B cell (primary cell): Measurements from ENCODE around the gene PRTG. TPM values are rescaled to one million over a fixed set of nuclear protein-coding genes. Genes with fewer than 3 reads are reported as not detected.

Experiments used
- ATAC-seq: fragments of 200-7000 bp; cut with Tn5 transposase; one replicate; pipeline ENCODE4 v1.10.0; 2021; ENCODE audit warnings: low read depth, mild to moderate bottlenecking, moderate number of reproducible peaks, moderate library complexity
- CTCF ChIA-PET: fragments of 350-600 bp; sonication (Branson Sonifier 250); formaldehyde crosslinking; loops from one replicate; lab custom pipeline; 2021; ENCODE audit warnings: antibody characterized with exemption, inconsistent platforms; lab: Charles Lee
- POLR2A ChIA-PET: fragments of 350-600 bp; sonication (Branson Sonifier 250); formaldehyde crosslinking; loops from one replicate; lab custom pipeline; 2021; ENCODE audit warnings: antibody characterized with exemption; lab: Charles Lee
- DNase-seq: peaks from one replicate; pipeline ENCODE4 v3.0.0; 2013
- H2AFZ ChIP-seq: 2 replicates; pipeline ENCODE4 v1.6.1; 2012; ENCODE audit warnings: mild to moderate bottlenecking, low read depth, low read length; ENCODE audit not compliant: insufficient read depth, poor library complexity, severe bottlenecking
- H3K27ac ChIP-seq, 2 donors: 1 replicate in 1 of 2; 2 replicates in 1 of 2; pipeline ENCODE4 v1.5.1; 2012 to 2013; ENCODE audit warnings: low read length in 2 of 2, mild to moderate bottlenecking in 2 of 2, moderate library complexity in 1 of 2
- H3K27me3 ChIP-seq, 4 experiments: fragments of 200-600 bp in 1 of 4; sonication (generic) in 1 of 4; replicated peaks in 1 of 4; 1 replicate in 2 of 4; 2 replicates in 2 of 4; pipeline versions ENCODE4 v1.6.1 to v1.7.0; 2013 to 2016; ENCODE audit warnings: low read length in 3 of 4, mild to moderate bottlenecking in 2 of 4, mixed read lengths in 1 of 4, moderate library complexity in 1 of 4; ENCODE audit not compliant: insufficient read depth in 4 of 4, control insufficient read depth in 3 of 4; ENCODE audit errors: control extremely low read depth in 1 of 4
- H3K36me3 ChIP-seq, 2 experiments: replicated peaks in 1 of 2; 1 replicate in 1 of 2; 2 replicates in 1 of 2; pipeline versions ENCODE4 v1.6.1 to v1.7.1; 2013; ENCODE audit warnings: low read length in 1 of 2; ENCODE audit not compliant: insufficient read depth in 2 of 2, control insufficient read depth in 1 of 2; ENCODE audit errors: control extremely low read depth in 1 of 2, extremely low read depth in 1 of 2
- H3K4me1 ChIP-seq, 2 donors: fragments of 200-600 bp in 1 of 2; sonication (generic) in 1 of 2; 1 replicate in 1 of 2; 2 replicates in 1 of 2; pipeline versions ENCODE4 v1.5.1 to v1.6.1; 2013 to 2017; ENCODE audit warnings: low read length in 2 of 2; ENCODE audit not compliant: control insufficient read depth in 2 of 2, insufficient read depth in 2 of 2
- H3K4me2 ChIP-seq: replicated peaks from 2 replicates; pipeline ENCODE3; 2012; ENCODE audit warnings: mild to moderate bottlenecking, low read depth, low read length; ENCODE audit not compliant: poor library complexity, severe bottlenecking
- H3K4me3 ChIP-seq, 5 experiments: fragments of 200-600 bp in 1 of 5; sonication (generic) in 1 of 5; 1 replicate in 3 of 5; 2 replicates in 2 of 5; pipeline versions ENCODE4 v1.5.1 to v1.7.0; 2011 to 2016; ENCODE audit warnings: low read length in 4 of 5, mild to moderate bottlenecking in 4 of 5, low read depth in 2 of 5, control low read depth in 1 of 5, moderate library complexity in 1 of 5; ENCODE audit not compliant: insufficient read depth in 1 of 5; ENCODE audit errors: control extremely low read depth in 1 of 5, extremely low read depth in 1 of 5
- H3K79me2 ChIP-seq: fragments of 200-600 bp; sonication (generic); one replicate; pipeline ENCODE4 v1.6.0; 2016; ENCODE audit warnings: low read length; ENCODE audit not compliant: control insufficient read depth, insufficient read depth
- H3K9ac ChIP-seq: fragments of 200-600 bp; sonication (generic); 2 replicates; pipeline ENCODE4 v1.6.1; 2017; ENCODE audit warnings: mild to moderate bottlenecking, low read length, moderate library complexity
- H3K9me3 ChIP-seq, 3 donors: one replicate each; pipeline versions ENCODE4 v1.6.1 to v1.7.1; 2013; ENCODE audit warnings: low read length in 2 of 3; ENCODE audit not compliant: control insufficient read depth in 2 of 3, insufficient read depth in 1 of 3; ENCODE audit errors: control extremely low read depth in 1 of 3
- H4K20me1 ChIP-seq: 2 replicates; pipeline ENCODE4 v1.6.0; 2012; ENCODE audit warnings: mild to moderate bottlenecking, low read length; ENCODE audit not compliant: insufficient read depth, control insufficient read depth, poor library complexity, severe bottlenecking
- H3K27ac Mint-ChIP-seq: one replicate; pipeline ENCODE4 v1.8.0; 2021; ENCODE audit warnings: mixed read lengths
- H3K27me3 Mint-ChIP-seq: one replicate; pipeline ENCODE4 v1.8.0; 2021; ENCODE audit warnings: mixed read lengths
- H3K4me1 Mint-ChIP-seq: one replicate; pipeline ENCODE4 v1.8.0; 2021; ENCODE audit warnings: mixed read lengths
- H3K4me3 Mint-ChIP-seq: one replicate; pipeline ENCODE4 v1.8.0; 2021; ENCODE audit warnings: mixed read lengths
- H3K9me3 Mint-ChIP-seq: one replicate; pipeline ENCODE4 v1.8.0; 2022; ENCODE audit warnings: mixed read lengths; ENCODE audit not compliant: insufficient read depth
- CTCF ChIP-seq: fragments of 200-600 bp; IDR thresholded peaks from one replicate; pipeline ENCODE4 v1.8.0; 2022; ENCODE audit warnings: antibody characterized with exemption, mild to moderate bottlenecking
- EZH2 ChIP-seq: IDR thresholded peaks from 2 replicates; pipeline ENCODE4 v1.6.1; 2012; ENCODE audit warnings: borderline replicate concordance, low read depth, mild to moderate bottlenecking, moderate library complexity, low read length; ENCODE audit not compliant: insufficient read depth, poor library complexity, severe bottlenecking
- WGBS: methylation state at CpG from one replicate; pipeline ENCODE4 v1.1.5; 2013; ENCODE audit warnings: missing lambda C conversion rate; ENCODE audit not compliant: insufficient coverage; 5-methylcytosine and 5-hydroxymethylcytosine counted together
- intact Hi-C: fragments of 100-400 bp; cut with micrococcal nuclease; formaldehyde crosslinking; loops from one replicate; pipeline ENCODE4 v1.10.0; 2022
- polyA plus RNA-seq: library from polyadenylated mRNA; depleted of rRNA; stranded (reverse); fragments of >200 nt; gene quantifications from 2 replicates; pipeline ENCODE4 v1.2.3, GENCODE V29; 2012
- total RNA-seq, 2 donors: library from RNA; stranded (reverse); fragments of 120-200 nt in 1 of 2; gene quantifications; 1 replicate in 1 of 2; 2 replicates in 1 of 2; pipeline versions ENCODE4 v1.2.3 to v1.2.4, GENCODE V29; 2013 to 2022

The PRTG gene
- total and polyA plus RNA-seq, 2 donors (not counting 1 experiment from before 2014, with no cell fraction given), result not detected

- H3K4me1 ChIP-seq, result no peaks in the 10 kb centered on the region
- H3K27me3 ChIP-seq, result peaks cover 0 to 7% (median 0%) of the 10 kb centered on the region in 4 experiments
- DNase-seq, result no peak
- H3K4me2 ChIP-seq, result no peak overlapping the region
- no peak for TF ChIP-seq EZH2
- no peak for TF ChIP-seq CTCF
- no peak for ATAC-seq
- POLR2A ChIA-PET, result no interaction called here
- CTCF ChIA-PET, result interaction anchor here (1.4 to 2.5 kb wide), 4 partner anchors 7 to 19 kb away, joined by 3 to 8 read pairs (median 5); no protein-coding TSS in a partner anchor
- Mint-ChIP-seq H3K27me3 (peaks cover 25% of the 10 kb centered on the region), H3K4me3 (no peak overlapping the region), H3K9me3 (no peaks in the 10 kb centered on the region), H3K4me1 (no peaks in the 10 kb centered on the region), H3K27ac (no peak overlapping the region)
- H3K79me2 ChIP-seq, result no peaks in the 10 kb centered on the region
- no peak overlapping the region for H2AFZ ChIP-seq
- H3K9me3 ChIP-seq, result no peaks in the 10 kb centered on the region
- H3K27ac ChIP-seq, result no peak overlapping the region
- intact Hi-C loops, result no loop called here
- H3K4me3 ChIP-seq, result no peak overlapping the region
- H3K9ac ChIP-seq, result no peak overlapping the region
- 79% methylated on average over 3 of the region's 4 CpGs for WGBS
- H4K20me1 ChIP-seq, result no peaks in the 10 kb centered on the region
- no peaks in the 10 kb centered on the region for H3K36me3 ChIP-seq
These were observed 32.4 kb upstream of the PRTG start for GRCh38 chr15:55775316-55775715.

DNA sequence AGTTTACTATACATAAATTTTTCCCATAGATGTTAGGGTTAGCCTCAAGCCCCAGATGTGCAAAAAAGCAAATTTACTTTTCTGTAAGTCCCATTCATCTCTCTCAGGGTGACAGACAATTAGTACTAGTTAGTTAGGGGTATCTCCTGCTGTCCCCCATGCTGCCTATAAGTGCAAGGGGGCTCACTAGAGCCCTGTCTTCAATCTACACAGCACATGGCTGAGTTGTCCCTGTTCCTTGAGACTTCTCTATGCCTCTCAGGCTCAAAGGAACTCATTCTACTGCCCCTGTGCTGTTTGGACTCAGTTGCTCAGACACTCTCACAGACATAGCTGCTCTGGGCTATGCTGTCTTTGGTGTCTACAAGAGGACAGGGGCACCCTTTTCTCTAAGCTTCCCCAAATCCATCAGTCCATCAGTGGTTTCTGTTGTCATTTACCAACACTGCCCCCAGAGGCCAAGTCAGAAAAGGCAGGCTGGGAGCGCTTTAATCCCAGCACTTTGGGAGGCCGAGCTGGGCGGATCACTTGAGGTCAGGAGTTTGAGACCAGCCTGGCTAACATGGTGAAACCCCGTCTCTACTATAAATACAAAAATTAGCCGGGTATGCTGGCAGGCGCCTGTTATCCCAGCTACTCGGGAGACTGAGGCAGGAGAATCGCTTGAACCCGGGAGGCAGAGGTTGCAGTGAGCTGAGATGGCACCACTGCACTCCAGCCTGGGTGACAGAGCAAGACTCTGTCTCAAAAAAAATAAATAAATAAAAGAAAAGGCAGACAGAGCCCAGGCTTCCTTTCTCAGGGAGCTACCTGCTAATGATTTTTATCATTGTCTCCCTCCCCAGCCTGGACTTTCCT is 31.4 kb upstream of the PRTG start:
- Histone ChIP-seq H3K27ac (no peak overlapping the region), H4K20me1 (no peaks in the 10 kb centered on the region), H3K4me2 (no peak overlapping the region), H3K9ac (no peak overlapping the region), H3K9me3 (no peaks in the 10 kb centered on the region), H3K79me2 (no peaks in the 10 kb centered on the region), H3K4me3 (no peak overlapping the region), H2AFZ (no peak overlapping the region), H3K27me3 (peaks cover 0 to 7% (median 0%) of the 10 kb centered on the region in 4 experiments), H3K36me3 (no peaks in the 10 kb centered on the region), H3K4me1 (no peaks in the 10 kb centered on the region)
- peak; percentile 17 for DNase-seq
- ATAC-seq, result no peak
- Mint-ChIP-seq H3K27me3 (peaks cover 28% of the 10 kb centered on the region), H3K9me3 (no peaks in the 10 kb centered on the region), H3K4me3 (no peak overlapping the region), H3K27ac (no peak overlapping the region), H3K4me1 (no peaks in the 10 kb centered on the region)
- intact Hi-C loops, result no loop called here
- 73% methylated on average over 3 of the region's 9 CpGs for WGBS
- CTCF ChIA-PET, result interaction anchor here (0.7 to 2.5 kb wide), 7 partner anchors 8 to 118 kb away, joined by 3 to 8 read pairs (median 4); no protein-coding TSS in a partner anchor
- TF ChIP-seq CTCF (peak; percentile 76), EZH2 (no peak)
- POLR2A ChIA-PET, result no interaction called here
